ENCODE results near the gene HTR3D. TPM values are rescaled to one million over a fixed set of nuclear protein-coding genes. Genes with fewer than 3 reads are reported as not detected.
A peak's percentile ranks its signal among the peaks of the same experiment; 100 is the strongest.
"Not testable (repeated sequence)": the region's sequence is repeated elsewhere in the genome, so short reads cannot be mapped to it uniquely, and the experiment has no call there.

The HTR3D gene
- polyA plus RNA-seq, 6 donors from 2014 or later, result not detected

DNA sequence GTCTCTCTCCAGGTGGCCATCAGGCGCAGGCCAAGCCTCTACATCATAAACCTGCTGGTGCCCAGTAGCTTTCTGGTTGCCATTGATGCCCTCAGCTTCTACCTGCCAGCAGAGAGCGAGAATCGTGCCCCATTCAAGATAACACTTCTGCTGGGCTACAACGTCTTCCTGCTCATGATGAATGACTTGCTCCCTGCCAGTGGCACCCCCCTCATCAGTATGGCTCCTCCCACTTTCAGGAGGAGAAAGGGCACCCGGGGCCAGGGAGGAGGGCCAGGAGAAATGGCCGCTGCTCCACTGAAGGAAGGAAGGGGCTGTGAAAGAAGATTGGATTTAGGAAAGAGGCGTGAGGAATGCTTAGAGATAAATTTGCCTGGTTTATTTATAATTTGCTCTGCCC is 27.9 kb downstream of the HTR3D start:
- Mint-ChIP-seq H3K36me3 (no peaks in the 10 kb centered on the region), H3K27me3 (peaks cover 7 to 14% (median 8%) of the 10 kb centered on the region in 3 donors), H3K4me1 (no peaks in the 10 kb centered on the region), H3K4me3 (no peak overlapping the region), H3K27ac (no peak overlapping the region), H3K9me3 (peaks cover 0 to 4% (median 0%) of the 10 kb centered on the region in 7 donors)
- DNase-seq (no peak), ATAC-seq (ENCODE audit: low read depth in 2 of 2) (no peak)

DNA sequence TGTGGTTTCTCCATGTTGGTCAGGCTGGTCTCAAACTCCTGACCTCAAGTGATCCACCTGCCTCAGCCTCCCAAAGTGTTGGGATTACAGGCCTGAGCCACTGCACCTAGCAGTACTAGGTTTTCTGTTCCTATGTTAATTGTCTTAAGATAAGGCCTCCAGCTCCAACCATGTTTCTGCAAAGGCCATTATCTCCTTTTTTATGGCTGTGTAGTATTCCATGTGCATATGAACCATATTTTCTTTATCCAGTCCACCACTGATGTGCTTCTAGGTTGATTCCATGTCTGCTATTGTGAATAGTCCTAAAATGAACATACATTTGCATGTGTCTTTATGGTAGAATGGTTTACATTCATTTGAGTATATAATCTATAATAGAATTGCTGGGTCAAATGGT is 31.1 kb downstream of the HTR3D start:
- peaks cover 6 to 20% (median 12%) of the 10 kb centered on the region in 3 donors for H3K27me3 Mint-ChIP-seq
- H3K27ac Mint-ChIP-seq, result no peak overlapping the region
- H3K36me3 Mint-ChIP-seq, result no peaks in the 10 kb centered on the region
- ATAC-seq (ENCODE audit: low read depth in 2 of 2) (no peak), DNase-seq (no peak)
- H3K4me3 Mint-ChIP-seq, result no peak overlapping the region
- H3K4me1 Mint-ChIP-seq, result no peaks in the 10 kb centered on the region
- H3K9me3 Mint-ChIP-seq, result peaks cover 0 to 4% (median 0%) of the 10 kb centered on the region in 7 donors

DNA sequence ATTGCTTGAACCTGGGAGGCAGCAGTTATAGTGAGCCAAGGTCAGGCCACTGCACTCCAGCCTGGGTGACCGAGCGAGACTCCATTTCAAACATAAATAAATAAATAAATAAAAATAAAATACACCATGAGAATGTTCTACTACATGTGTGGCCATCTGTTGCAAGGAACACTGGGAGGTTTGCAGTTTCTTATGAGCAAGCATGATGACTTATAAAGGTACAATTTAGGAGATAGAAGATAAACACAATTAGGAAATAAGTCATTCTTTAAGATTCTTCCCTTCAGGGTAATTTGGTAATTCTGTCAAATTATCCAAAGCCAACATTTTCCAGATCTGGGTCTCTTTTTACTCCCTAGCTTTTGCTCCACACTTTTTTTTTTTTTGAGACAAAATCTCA is 34.7 kb downstream of the HTR3D start:
- Mint-ChIP-seq H3K36me3 (peaks cover 4 to 8% of the 10 kb centered on the region in 2 donors), H3K27me3 (peaks cover 12 to 35% (median 17%) of the 10 kb centered on the region in 3 donors), H3K4me3 (no peak overlapping the region), H3K27ac (no peak overlapping the region), H3K9me3 (peaks cover 5 to 30% (median 13%) of the 10 kb centered on the region in 7 donors), H3K4me1 (no peaks in the 10 kb centered on the region)
- no peak for DNase-seq
- ATAC-seq (ENCODE audit: low read depth in 2 of 2), result no peak

DNA sequence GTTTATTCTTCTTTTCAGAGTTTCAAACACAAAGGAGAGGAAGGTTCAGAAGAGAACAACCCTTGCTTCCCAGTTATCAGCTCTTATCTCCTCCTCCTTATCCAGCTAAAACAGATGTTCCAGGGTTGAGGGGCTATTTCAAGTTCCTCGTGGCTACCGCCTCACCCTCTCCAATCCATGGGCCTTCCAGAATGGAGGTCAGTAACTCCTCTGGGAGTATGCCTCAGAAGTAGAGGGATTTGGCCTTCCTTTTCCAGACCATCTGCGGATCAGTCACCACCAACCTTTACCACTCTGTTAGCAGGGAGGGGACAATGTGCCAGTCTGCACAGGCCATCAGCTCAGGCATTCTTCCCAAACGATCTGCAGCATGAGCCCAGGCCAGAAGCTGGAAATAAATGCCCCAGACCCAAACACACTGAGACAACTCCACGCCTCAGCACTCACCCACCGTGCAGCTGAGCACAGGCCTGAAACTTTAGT is 36.1 kb downstream of the HTR3D start:
- Mint-ChIP-seq H3K27ac (no peak overlapping the region), H3K4me3 (no peak overlapping the region), H3K36me3 (peaks cover 4 to 8% of the 10 kb centered on the region in 2 donors), H3K9me3 (peaks cover 5 to 40% (median 13%) of the 10 kb centered on the region in 7 donors), H3K27me3 (peaks cover 12 to 36% (median 17%) of the 10 kb centered on the region in 3 donors), H3K4me1 (no peaks in the 10 kb centered on the region)
- ATAC-seq (ENCODE audit: low read depth in 2 of 2) (no peak), DNase-seq (no peak)

DNA sequence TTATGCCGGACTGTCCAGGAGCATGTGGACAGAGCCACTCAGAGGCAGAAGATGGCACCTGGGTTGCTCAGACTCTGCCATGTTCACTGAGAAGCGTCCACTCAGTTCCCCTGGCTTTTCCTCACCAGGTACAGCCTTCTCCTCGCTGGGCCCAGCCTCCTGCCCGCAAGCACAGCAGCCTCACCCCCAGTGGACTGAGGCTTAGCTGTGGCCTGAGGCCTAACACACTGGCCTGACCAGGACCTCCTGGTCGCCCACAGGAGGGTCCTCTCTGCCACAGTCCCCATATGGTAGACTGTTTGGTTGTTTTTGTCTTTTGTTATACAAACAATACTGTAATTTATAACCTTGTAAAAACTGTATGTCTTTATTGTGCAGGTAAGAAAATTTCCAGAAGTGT is 36.8 kb downstream of the HTR3D start:
- H3K36me3 Mint-ChIP-seq, result peaks cover 4 to 8% of the 10 kb centered on the region in 2 donors
- no peak overlapping the region for H3K4me3 Mint-ChIP-seq
- H3K9me3 Mint-ChIP-seq, result peaks cover 5 to 36% (median 13%) of the 10 kb centered on the region in 7 donors
- ATAC-seq (ENCODE audit: low read depth in 2 of 2), result no peak
- no peak overlapping the region for H3K27ac Mint-ChIP-seq
- H3K27me3 Mint-ChIP-seq, result peaks cover 13 to 40% (median 16%) of the 10 kb centered on the region in 3 donors
- no peaks in the 10 kb centered on the region for H3K4me1 Mint-ChIP-seq
- DNase-seq, result no peak

DNA sequence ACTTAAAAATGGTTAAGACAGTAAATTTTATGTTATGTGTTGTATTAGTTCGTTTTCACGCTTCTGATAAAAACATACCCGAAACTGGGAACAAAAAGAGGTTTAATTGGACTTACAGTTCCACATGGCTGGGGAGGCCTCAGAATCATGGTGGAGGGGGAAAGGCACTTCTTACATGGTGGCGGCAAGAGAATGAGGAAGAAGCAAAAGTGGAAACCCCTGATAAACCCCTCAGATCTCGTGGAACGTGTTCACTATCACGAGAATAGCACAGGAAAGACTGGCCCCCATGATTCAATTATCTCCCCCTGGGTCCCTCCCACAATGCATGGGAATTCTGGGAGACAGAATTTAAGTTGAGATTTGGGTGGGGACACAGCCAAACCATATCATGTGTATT is 39.6 kb downstream of the HTR3D start:
- ATAC-seq (ENCODE audit: low read depth in 2 of 2); H3K36me3 Mint-ChIP-seq; DNase-seq; H3K4me3 Mint-ChIP-seq; H3K4me1 Mint-ChIP-seq; H3K27ac Mint-ChIP-seq: not testable (repeated sequence)
- Mint-ChIP-seq H3K9me3 (peaks cover 5 to 36% (median 13%) of the 10 kb centered on the region in 7 donors), H3K27me3 (peaks cover 12 to 35% (median 16%) of the 10 kb centered on the region in 3 donors)

DNA sequence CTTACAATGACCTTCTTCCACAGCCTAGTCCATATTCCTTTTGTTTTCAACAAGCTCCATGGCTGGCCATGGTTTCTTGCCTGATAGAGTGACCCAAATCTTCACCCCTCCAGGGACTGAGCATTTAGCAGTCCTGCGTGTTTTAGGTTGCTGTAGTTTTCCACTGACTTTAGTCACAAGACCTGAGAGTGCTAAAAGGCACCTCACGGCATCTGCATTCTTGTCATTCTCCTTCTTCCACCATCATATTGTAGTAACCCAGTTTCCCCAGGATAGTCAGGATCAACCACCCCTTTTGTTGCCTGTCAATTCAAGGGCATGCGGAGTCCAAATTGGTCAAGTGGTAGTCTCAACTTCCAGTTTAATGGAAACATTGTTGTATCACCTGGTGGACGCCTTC is 42.1 kb downstream of the HTR3D start:
- Mint-ChIP-seq H3K4me3 (no peak overlapping the region), H3K4me1 (no peaks in the 10 kb centered on the region), H3K9me3 (peaks cover 6 to 34% (median 13%) of the 10 kb centered on the region in 7 donors), H3K27me3 (peaks cover 14 to 37% (median 21%) of the 10 kb centered on the region in 3 donors), H3K27ac (no peak overlapping the region), H3K36me3 (peaks cover 4 to 8% of the 10 kb centered on the region in 2 donors)
- no peak for ATAC-seq (ENCODE audit: low read depth in 2 of 2)
- DNase-seq, result no peak

DNA sequence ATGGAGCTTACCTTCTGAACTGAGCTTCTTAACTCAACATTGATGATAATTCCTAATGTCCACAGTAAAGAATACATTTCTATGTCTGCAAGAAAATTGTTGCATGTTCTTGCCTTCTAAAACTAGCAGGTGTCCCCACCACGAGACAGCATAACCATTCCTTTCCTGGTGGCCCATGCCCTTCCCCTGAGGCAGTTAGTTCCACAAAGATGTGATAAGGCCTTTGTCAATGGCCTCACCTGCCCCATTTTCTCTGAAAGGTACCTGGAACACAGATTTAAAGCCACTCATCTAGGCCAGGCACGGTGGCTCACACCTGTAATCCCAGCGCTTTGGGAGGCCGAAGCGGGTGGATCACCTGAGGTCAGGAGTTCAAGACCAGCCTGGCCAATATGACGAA is 44.4 kb downstream of the HTR3D start:
- H3K4me1 Mint-ChIP-seq, result no peaks in the 10 kb centered on the region
- peaks cover 3% of the 10 kb centered on the region in 2 donors for H3K36me3 Mint-ChIP-seq
- no peak overlapping the region for H3K4me3 Mint-ChIP-seq
- DNase-seq (no peak), ATAC-seq (ENCODE audit: low read depth in 2 of 2) (no peak)
- H3K9me3 Mint-ChIP-seq, result peaks cover 4 to 13% (median 5%) of the 10 kb centered on the region in 7 donors
- H3K27ac Mint-ChIP-seq, result no peak overlapping the region
- peaks cover 7 to 28% (median 21%) of the 10 kb centered on the region in 3 donors for H3K27me3 Mint-ChIP-seq

DNA sequence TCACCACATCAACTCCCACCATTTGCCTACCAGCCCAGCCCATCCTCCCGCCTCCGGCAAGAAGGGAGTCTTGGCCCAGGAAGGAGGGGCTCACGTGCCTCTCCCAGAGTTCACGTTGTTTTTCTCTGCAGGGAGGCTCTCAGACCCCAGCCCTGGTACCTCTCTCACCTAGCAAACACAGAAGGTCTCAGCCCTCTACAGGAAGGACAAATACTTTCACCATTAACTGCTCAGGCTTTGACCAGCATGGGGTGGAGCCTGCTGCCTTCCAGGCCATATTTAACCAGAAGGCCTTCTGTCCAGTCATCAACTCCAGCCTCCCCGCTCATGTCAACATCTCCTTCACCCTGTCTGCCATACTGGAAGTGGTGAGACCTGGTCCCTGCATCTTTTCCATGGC is 46.3 kb downstream of the HTR3D start:
- Mint-ChIP-seq H3K9me3 (peaks cover 0 to 4% (median 0%) of the 10 kb centered on the region in 7 donors), H3K27ac (no peak overlapping the region), H3K4me3 (peak overlapping the region in 1 of 8 donors; percentile 38), H3K4me1 (no peaks in the 10 kb centered on the region), H3K27me3 (peaks cover 5 to 30% (median 21%) of the 10 kb centered on the region in 3 donors), H3K36me3 (no peaks in the 10 kb centered on the region)
- DNase-seq, result no peak
- no peak for ATAC-seq (ENCODE audit: low read depth in 2 of 2)

DNA sequence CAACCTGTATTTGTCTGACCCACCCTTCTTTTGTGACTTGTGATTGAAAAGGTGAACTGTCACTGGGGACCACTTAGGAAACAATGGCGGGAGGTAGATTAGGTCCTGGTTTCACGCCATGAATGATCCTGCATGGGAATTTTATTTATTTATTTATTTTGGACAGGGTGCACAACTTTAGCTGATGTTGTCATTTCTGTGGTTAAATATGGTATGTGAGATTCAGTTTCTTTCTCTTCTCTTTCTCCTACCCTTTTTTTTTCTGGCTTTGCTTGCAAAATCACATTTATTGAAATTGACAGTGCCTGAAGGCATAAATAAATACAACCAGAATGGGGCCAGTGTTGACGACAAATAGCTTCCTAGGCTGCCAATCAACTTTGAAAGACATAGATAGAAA is 47.3 kb downstream of the HTR3D start:
- Mint-ChIP-seq H3K9me3 (peaks cover 0 to 4% (median 0%) of the 10 kb centered on the region in 7 donors), H3K27ac (peak overlapping the region in 1 of 6 donors; percentile 44), H3K4me3 (no peak overlapping the region), H3K36me3 (no peaks in the 10 kb centered on the region), H3K27me3 (peaks cover 5 to 26% (median 16%) of the 10 kb centered on the region in 3 donors), H3K4me1 (no peaks in the 10 kb centered on the region)
- ATAC-seq (ENCODE audit: low read depth in 2 of 2) (no peak), DNase-seq (no peak)

DNA sequence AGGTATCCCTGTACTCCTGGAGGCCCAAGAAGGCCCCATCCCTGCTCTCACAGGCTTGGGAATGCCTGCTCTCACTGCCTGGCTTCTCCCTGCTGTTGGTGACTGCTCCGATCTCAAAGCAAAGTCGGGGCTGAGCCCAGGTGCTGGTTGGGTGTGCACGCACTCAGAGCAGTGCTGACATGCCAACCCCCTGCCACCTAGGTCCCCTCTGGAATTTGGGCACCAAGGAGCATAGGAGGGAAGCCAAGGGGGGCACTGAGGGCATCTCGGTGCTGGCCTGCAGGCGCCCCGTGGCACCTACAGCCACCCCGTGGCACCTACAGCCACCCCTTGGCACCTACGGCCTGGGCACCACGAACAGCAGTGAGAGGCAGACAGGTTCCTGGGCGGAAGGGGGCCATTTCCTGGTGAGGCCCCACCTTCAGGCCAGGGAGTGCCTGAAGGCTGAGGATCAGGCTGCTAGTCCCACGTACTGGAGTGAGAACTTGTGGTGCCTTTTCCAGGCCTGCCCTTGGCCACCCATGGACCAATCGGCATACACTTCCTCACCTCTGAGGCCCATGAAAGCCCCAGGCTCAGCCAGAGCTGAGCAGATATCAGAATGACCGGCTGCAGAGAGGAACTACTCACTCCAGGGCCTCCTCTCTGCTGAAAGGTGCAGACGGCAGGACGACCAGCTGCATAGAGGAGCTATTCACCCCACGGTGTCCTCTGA is 49.7 kb downstream of the HTR3D start:
- no peaks in the 10 kb centered on the region for H3K36me3 Mint-ChIP-seq
- H3K4me3 Mint-ChIP-seq, result no peak overlapping the region
- peaks cover 0 to 31% (median 9%) of the 10 kb centered on the region in 3 donors for H3K27me3 Mint-ChIP-seq
- H3K4me1 Mint-ChIP-seq, result no peaks in the 10 kb centered on the region
- H3K27ac Mint-ChIP-seq, result no peak overlapping the region
- DNase-seq (no peak), ATAC-seq (ENCODE audit: low read depth in 2 of 2) (no peak)
- H3K9me3 Mint-ChIP-seq, result peaks cover 0 to 6% (median 0%) of the 10 kb centered on the region in 7 donors

DNA sequence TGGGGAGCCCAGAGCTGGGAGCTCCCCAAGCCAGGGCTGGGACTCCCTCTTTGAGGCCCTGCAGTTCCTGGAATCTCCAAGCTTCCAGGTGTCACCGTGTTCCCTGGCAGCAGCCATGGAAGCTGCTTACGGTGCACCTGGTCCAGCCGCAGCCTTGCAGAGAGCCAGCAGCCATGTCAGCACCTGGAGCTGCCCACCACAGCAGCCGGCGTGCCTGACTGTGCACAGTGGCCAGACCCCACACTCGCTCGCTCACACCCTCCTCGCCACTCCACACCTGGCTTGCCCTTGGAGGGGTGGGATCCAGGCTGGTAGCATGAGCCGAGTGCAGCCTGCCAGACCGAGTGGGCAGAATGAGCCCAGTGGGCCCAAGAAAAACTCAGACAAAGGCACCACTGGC is 50.5 kb downstream of the HTR3D start:
- DNase-seq, result no peak
- Mint-ChIP-seq H3K4me1 (no peaks in the 10 kb centered on the region), H3K27ac (no peak overlapping the region), H3K36me3 (no peaks in the 10 kb centered on the region), H3K27me3 (peaks cover 0 to 28% (median 5%) of the 10 kb centered on the region in 3 donors), H3K4me3 (no peak overlapping the region), H3K9me3 (peaks cover 0 to 6% (median 0%) of the 10 kb centered on the region in 7 donors)
- ATAC-seq (ENCODE audit: low read depth in 2 of 2), result no peak

DNA sequence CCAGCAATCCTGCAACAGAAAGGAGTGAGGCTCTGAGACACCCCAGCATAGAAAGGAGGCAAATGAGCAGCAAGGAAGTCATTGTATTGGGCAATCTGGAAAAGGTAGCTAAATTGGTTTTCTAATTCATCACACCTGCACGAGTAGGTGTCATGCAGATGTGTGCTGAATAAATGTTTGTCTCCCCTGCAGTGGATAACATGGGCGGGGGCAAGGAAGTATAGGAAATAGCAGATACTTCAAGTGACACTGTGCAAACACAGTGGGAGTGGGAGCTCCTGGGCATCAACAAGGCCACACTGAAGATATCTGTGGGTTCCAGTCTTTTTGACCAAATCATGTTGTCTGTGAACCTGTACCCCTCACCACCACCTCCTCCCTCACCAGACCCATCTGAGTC is 50.9 kb downstream of the HTR3D start:
- Mint-ChIP-seq H3K36me3 (no peaks in the 10 kb centered on the region), H3K27ac (peak overlapping the region in 1 of 6 donors; percentile 44), H3K4me3 (no peak overlapping the region), H3K27me3 (peaks cover 0 to 24% (median under 1%) of the 10 kb centered on the region in 3 donors), H3K4me1 (no peaks in the 10 kb centered on the region), H3K9me3 (peaks cover 0 to 6% (median 0%) of the 10 kb centered on the region in 7 donors)
- no peak for ATAC-seq (ENCODE audit: low read depth in 2 of 2)
- no peak for DNase-seq

DNA sequence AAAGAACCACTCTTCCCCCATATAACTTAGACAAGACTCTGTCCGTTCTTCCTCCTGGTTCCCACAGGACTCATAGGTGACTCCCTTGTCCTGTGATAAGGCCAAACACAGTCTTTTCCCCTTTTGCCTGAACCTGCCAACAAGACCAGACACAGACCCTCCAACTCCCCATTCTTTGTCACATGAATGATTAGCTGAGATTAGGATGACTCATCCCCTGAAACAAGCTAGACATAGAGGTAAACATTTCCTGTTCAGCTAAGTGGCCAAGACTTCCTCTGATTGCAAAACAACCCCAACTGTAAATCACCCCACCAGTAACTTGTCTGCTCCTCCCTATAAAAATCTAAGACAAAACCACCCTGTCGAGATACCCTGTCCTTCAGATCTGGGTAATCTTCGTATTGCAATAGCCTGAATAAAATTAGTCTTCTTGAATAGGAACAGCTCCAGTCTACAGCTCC is 53.9 kb downstream of the HTR3D start:
- Mint-ChIP-seq H3K27me3 (peaks cover 0 to 18% (median 0%) of the 10 kb centered on the region in 3 donors), H3K27ac (no peak overlapping the region), H3K4me1 (no peaks in the 10 kb centered on the region), H3K9me3 (peaks cover 0 to 6% (median 0%) of the 10 kb centered on the region in 7 donors), H3K36me3 (no peaks in the 10 kb centered on the region), H3K4me3 (no peak overlapping the region)
- DNase-seq, result no peak
- ATAC-seq (ENCODE audit: low read depth in 2 of 2), result no peak
